WERI-Rb-1 (cell line): Measurements from ENCODE around the gene CFAP43.

Experiments
- DNase-seq: peaks from one replicate; pipeline ENCODE4 v3.0.0-alpha.2; 2020
- H3K27ac ChIP-seq: fragments of 250-450 bp; sonication (Bioruptor Pico); 2 replicates; pipeline ENCODE4 v1.5.1; 2020; ENCODE audit warnings: mild to moderate bottlenecking, moderate library complexity
- H3K27me3 ChIP-seq: fragments of 250-450 bp; sonication (Bioruptor Pico); 2 replicates; pipeline ENCODE4 v1.5.1; 2021; ENCODE audit warnings: mild to moderate bottlenecking, low read depth, moderate library complexity; ENCODE audit not compliant: insufficient read depth, severe bottlenecking
- H3K36me3 ChIP-seq: fragments of 250-450 bp; sonication (Bioruptor Pico); 2 replicates; pipeline ENCODE4 v1.5.1; 2020; ENCODE audit warnings: mild to moderate bottlenecking, moderate library complexity
- H3K4me3 ChIP-seq: 2 replicates; pipeline ENCODE4 v1.5.1; 2011; ENCODE audit warnings: low read depth, mild to moderate bottlenecking, control low read depth, low read length
- H3K9me3 ChIP-seq: fragments of 250-450 bp; sonication (Bioruptor Pico); 2 replicates; pipeline ENCODE4 v1.5.1; 2021; ENCODE audit warnings: mild to moderate bottlenecking, moderate library complexity; ENCODE audit not compliant: severe bottlenecking
- CTCF ChIP-seq: IDR thresholded peaks from 2 replicates; pipeline ENCODE4 v1.5.1; 2011; ENCODE audit warnings: low read depth, mild to moderate bottlenecking, control low read depth, inconsistent platforms, low read length

Gene CFAP43

GRCh38 chr10:104096692-104097091, 135.5 kb downstream of the CFAP43 start:
- Histone ChIP-seq H3K4me3 (no peak overlapping the region), H3K27ac (no peak overlapping the region), H3K9me3 (no peaks in the 10 kb centered on the region), H3K27me3 (no peaks in the 10 kb centered on the region), H3K36me3 (no peaks in the 10 kb centered on the region)
- TF ChIP-seq CTCF: no peak
- no peak for DNase-seq

GRCh38 chr10:104092749-104093148, 139.4 kb downstream of the CFAP43 start:
- DNase-seq: no peak
- Histone ChIP-seq H3K36me3 (no peaks in the 10 kb centered on the region), H3K27ac (no peak overlapping the region), H3K9me3 (no peaks in the 10 kb centered on the region), H3K4me3 (no peak overlapping the region), H3K27me3 (no peaks in the 10 kb centered on the region)
- TF ChIP-seq CTCF: no peak

DNA sequence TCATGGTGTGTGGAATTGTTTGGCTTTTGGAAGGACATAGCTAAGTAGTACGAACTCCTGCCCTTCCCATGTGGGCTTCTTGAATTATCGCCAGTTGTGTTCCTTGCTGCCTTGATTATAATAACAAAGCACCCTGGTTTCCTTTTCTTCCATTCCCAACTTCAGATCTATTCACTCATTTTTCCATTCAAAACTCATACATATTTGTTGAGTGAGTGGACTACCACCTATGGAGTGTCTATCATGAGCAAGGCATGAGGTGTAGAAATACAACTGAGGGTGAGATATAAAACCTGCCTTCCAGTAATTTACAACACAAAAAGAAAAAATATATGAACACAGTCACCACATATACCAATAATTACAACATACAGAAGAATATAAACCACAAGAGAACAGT, 141.6 kb downstream of the CFAP43 start:
- Histone ChIP-seq H3K27ac (no peak overlapping the region), H3K9me3 (no peaks in the 10 kb centered on the region), H3K36me3 (no peaks in the 10 kb centered on the region), H3K27me3 (no peaks in the 10 kb centered on the region), H3K4me3 (no peak overlapping the region)
- no peak for TF ChIP-seq CTCF
- DNase-seq: no peak

DNA sequence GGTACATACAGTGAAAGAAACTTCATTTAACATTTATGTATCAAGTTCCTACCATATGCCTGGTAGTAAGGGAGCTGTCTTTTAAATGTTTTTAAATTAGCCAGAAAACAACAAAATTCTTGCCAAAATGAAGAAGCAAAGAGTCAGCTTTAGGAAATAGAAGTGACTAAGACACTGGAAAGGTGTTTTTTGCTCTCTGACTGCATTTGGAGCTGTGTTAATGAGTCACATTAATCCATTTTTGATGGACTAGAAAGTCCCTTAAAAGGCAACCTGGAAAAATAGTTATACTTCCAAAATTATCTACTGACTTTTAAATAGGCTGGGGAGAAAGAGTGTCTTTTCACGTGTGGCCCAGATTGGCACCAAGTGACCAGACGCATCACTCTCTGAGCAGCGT, 142.5 kb downstream of the CFAP43 start:
- DNase-seq: no peak
- H3K9me3 ChIP-seq: no peaks in the 10 kb centered on the region

DNA sequence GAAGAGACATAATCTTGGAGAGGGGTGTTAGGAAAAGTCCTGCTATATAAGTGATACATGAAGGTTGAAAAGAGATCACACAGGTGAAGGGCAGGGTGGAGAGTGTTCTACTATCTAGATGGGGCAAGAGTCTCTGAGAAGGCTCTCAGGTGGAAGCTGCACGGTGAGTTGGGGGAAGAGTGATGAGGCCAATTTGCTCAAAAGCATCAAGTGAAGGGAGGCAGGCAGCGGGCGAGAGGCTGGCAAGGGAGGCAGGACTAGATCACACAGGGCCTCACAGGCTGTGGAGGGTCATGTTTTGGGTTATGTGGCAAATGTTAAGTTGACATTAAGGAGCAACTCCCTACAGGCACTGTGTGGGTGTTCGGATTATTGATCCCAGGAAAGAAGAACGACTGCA, 143.9 kb downstream of the CFAP43 start:
- Histone ChIP-seq H3K4me3 (no peak overlapping the region), H3K27me3 (no peaks in the 10 kb centered on the region), H3K27ac (no peak overlapping the region), H3K36me3 (no peaks in the 10 kb centered on the region), H3K9me3 (no peaks in the 10 kb centered on the region)
- no peak for TF ChIP-seq CTCF
- DNase-seq: no peak

More for the DNA sequence above, 142.5 kb downstream of the CFAP43 start:
- Histone ChIP-seq H3K36me3 (no peaks in the 10 kb centered on the region), H3K4me3 (no peak overlapping the region), H3K27me3 (no peaks in the 10 kb centered on the region), H3K27ac (no peak overlapping the region)
- no peak for TF ChIP-seq CTCF

GRCh38 chr10:104085801-104086400, 146.3 kb downstream of the CFAP43 start, which contains the start of gene COL17A1:
Gene COL17A1 (minus strand): TSS chr10:104085880. CDS start chr10:104080673, 5,207 bp downstream.
- Histone ChIP-seq H3K27me3 (no peaks in the 10 kb centered on the region), H3K9me3 (no peaks in the 10 kb centered on the region), H3K27ac (no peak within 1 kb of the TSS), H3K36me3 (no peaks in the 10 kb centered on the region), H3K4me3 (no peak within 1 kb of the TSS)
- no peak for DNase-seq
- no peak for TF ChIP-seq CTCF
